OCI-M2 (cell line): ENCODE measurements around the gene TSHR.
"Not testable (repeated sequence)": the region's sequence is repeated elsewhere in the genome, so short reads cannot be mapped to it uniquely, and the experiment has no call there.

Experiments used
- DNase-seq: peaks from one replicate; lab custom pipeline; 2025; ENCODE audit not compliant: unreplicated experiment; lab: John Stamatoyannopoulos, UW

Gene TSHR

GRCh38 chr14:80992580-80992979 lies 37.2 kb downstream of the TSHR start:
- no peak for DNase-seq

GRCh38 chr14:80996049-80996901 lies 40.9 kb downstream of the TSHR start:
- peak; percentile 41 for DNase-seq

DNA sequence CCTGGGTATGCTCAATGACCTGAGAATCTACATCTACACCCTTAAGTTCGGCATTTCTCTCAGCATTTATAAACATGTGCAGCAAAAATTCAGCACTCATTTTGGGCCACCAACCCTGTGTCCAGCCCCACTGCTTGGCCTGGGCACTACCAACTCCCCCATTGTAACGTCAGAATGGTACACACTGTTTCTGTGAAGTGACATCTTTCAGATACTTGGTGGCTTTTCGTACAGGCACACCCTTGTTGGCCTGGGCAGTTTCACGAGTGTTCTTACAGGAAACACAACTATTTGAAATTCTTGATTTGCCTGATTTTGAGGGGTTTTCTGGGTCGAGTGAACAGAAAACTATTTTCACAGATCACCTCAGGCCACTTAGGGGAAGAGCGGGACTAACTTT lies 46.0 kb downstream of the TSHR start:
- no peak for DNase-seq

- no peak for DNase-seq
These were observed 49.2 kb downstream of the TSHR start for GRCh38 chr14:81004575-81004974.

DNA sequence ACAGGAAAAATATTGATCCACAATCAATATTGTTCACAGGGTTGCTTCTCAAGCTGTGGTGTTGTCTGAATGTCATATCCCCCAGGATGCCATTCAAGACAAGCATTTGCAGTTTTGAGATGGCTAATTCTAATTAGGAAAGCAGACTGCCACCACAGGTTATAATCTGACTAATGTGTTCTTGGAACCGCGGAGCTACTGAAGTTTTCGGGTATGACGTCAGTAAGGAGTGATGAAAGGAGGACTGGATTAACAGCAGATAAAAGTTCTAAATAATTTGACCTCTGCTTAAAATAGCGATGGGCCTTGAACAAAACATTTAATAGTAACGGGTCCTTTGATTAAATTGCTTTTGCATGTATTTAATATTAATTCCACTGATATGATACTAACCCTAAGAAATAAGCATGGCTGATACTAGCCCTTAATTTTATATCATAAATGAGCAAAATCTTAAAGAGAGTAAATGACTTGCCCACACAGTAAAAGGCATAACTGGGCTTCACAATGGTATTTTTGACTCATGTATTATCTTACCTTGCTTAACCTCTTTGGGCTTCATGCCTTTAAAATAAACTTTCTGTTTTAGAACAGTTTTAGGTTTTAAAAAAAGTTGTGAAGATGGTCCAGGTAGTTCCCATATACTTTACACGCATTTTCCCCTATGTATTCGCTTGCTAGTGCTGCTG lies 50.3 kb downstream of the TSHR start:
- no peak for DNase-seq

GRCh38 chr14:81006266-81006665 lies 50.8 kb downstream of the TSHR start:
- no peak for DNase-seq

GRCh38 chr14:81007131-81007530 lies 51.7 kb downstream of the TSHR start:
- DNase-seq = no peak

GRCh38 chr14:81009346-81009745 lies 53.9 kb downstream of the TSHR start:
- DNase-seq = peak; percentile 35

DNA sequence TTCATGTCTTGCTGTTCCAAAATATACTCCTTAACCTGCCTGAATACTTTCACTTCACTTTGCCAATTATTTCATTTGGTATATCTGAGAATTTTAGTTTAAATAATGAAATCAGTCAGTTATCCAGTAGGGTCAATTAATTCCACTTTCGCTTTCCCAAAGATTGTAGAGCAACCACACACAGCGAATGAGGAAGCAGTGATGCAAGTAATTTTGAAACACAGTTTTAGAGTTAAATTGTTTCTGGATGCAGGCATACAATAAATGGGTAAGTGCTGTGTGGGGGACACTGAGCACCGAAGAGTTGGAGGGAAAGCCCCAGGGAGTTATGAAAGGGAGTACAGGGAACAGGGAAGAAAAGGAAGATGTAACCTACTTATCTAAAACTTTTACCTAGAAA lies 62.8 kb downstream of the TSHR start:
- DNase-seq = no peak

GRCh38 chr14:81018684-81019083 lies 63.3 kb downstream of the TSHR start:
- DNase-seq = no peak

GRCh38 chr14:81019113-81019512 lies 63.7 kb downstream of the TSHR start:
- not testable (repeated sequence) for DNase-seq

DNA sequence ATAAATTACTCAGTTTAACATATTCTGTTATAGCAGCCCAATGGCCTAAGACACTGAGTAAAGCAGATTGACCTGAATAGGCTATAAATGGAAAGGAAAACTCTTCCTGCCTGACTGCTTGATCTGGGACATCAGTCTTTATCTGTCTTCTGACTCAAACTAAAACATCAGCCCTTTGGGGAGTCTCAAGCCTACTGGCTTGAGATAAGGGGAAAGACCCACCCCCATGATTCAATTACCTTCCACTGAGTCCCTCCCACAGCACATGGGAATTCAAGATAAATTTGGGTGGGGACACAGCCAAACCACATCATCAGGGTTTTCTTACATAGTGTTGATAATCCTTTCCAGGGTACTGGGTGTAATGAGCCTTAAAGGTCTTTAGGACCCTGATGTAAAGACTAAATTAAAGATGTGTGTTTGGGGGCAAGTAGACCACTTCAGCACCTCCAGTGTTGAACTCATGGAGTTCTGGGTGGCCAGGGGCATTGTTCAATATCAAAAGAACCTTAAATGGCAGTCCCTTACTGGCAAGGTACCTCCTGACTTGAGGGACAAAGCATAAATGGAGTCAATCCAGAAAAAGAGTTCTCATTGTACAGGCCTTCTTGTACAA lies 67.8 kb downstream of the TSHR start:
- peak; percentile 86 for DNase-seq

DNA sequence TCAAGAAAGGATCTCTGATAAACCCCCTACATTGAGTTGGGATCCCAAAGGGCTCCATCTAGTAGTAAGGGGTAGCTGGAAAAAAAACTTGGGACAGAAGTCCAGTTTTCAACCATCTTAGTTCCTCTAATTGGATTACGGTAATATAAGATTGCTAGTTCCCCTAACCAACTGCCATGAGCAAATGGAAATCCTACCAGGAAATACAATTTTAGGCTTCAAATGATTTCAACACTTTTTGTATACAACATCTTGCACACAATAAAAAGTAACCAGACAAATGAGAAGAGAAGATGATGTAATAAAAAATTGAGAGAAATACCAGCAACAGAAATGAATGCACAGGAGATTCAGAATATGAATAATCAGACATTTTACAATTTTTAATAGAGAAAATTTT lies 73.0 kb downstream of the TSHR start:
- DNase-seq = no peak

DNA sequence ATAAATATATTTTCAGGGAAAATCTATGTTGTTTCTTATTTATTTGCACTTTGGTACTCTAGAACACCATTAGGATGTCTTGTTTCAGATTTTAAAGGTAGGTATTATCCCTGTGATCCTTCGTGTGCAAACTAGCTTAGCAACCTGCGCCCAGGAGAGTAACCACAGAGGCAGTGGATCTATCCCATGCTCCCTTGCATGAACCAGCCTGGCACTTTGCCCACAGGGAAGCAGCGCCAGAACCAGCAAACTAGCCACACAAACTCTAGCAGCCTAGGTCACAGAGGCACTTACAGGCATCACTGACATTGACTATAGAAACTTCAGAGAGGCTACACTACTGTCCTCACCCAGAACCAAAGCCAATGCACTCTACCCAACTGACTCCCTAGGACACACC lies 76.1 kb downstream of the TSHR start:
- DNase-seq = no peak

GRCh38 chr14:81033698-81034240 lies 78.3 kb downstream of the TSHR start:
- no peak for DNase-seq

DNA sequence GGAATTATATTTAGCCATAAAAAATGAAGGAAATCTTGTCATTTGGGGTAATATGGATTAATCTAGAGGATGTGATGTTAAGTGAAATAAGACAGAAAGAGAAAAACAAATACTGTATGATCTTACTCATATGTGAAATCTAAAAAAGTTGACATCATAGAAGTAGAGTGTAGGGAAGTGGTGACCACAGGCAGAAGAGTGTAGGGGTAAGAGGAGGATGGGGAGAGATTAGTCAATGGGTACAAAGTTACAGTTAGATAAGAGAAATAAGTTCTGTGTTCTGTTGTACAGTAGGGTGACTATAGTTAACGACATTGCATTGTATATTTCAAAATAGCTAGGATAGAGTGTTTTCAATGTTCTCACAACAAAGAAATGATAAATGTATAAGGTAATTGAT lies 87.0 kb downstream of the TSHR start:
- no peak for DNase-seq

DNA sequence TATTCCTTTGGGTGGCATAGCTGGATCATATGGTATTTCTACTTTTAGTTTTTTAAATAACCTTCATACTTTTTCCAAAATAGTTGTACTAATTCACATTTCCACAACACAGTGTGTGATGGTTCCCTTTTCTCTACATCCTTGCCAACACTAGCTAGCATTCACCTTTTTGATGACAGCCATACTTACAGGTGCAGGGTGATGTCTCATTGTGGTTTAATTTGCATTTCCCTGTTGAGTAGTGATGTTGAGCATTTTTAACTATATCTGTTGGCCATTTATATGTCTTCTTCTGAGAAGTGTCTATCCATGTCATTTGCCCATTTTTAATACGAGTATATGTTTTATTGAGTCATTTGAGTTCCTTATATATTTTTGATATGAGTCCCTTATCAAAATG lies 96.1 kb downstream of the TSHR start:
- DNase-seq = no peak

- DNase-seq = not testable (repeated sequence)
These were observed 98.6 kb downstream of the TSHR start for GRCh38 chr14:81054057-81054456.

GRCh38 chr14:81055971-81056370 lies 100.5 kb downstream of the TSHR start:
- no peak for DNase-seq

DNA sequence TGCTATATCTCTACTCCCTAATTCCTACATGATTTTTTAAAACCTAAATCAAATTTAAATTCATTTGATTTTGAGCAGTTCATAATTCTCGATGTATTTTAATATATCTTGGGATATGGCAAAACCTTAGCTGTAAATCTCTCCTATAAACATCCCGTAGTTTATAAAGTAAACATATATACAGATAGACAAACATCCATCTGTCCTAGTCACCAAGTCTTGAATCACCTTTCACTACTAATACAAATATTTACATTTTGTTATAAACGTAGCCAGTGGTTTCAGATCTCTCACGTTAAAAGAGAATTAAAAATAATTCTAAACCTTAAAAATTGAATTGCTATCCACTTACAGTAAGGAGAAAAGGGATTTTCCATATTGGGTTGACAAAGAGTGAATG lies 107.0 kb downstream of the TSHR start:
- no peak for DNase-seq

DNA sequence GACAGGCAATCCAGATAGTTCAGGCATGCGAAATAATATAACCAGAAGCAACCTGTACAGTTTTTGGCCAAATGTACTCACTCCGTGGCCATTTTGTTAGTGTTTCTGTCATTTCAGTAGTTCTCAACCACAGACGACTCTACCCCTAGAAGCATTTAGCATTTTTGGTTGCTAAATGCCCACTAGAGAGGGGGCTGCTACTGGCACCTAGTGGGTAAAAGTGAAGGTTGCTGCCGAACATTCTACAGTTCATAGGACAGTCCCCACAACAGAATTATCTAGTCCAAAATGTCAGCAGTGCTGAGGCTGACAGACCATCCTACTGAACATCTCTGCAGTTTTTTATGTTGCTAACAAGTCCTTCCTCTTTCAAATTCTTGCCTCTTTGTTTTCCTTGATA lies 107.4 kb downstream of the TSHR start:
- peak; percentile 58 for DNase-seq

GRCh38 chr14:81066672-81067071 lies 111.3 kb downstream of the TSHR start:
- no peak for DNase-seq
